Measurements from ENCODE around the gene STARD10. TPM values are rescaled to one million over a fixed set of nuclear protein-coding genes. Genes with fewer than 3 reads are reported as not detected.

The STARD10 gene
- total and polyA plus RNA-seq, 4 donors: 18.1 to 48.7 (median 36.4) TPM

DNA sequence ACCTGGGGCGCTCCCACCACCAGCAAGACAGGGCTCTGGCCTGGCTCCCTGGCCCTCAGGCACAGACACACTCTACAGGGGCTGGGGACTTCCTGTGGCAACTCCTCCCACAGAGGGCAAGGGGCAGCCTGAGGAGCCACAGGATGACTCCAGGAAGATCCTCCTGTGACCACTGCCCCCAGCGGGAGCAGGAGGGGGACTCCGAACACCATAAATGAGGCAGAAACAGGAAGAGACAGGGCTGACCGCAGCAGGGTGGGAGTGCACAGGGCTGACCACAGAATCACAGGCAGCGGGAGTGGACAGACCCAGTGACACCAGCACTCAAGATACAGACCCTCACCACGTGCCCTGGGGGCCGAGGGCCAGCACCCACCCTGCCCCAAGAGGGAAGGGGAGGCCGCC lies 52.4 kb downstream of the STARD10 start:
- no peak for DNase-seq (ENCODE audit: low read depth in 4 of 6, low spot score in 6 of 6)
- Histone ChIP-seq H3K27ac (ENCODE audit: low read depth, low read length) (no peak overlapping the region), H3K27me3 (ENCODE audit: control insufficient read depth, insufficient read depth, low read length) (no peaks in the 10 kb centered on the region), H3K36me3 (ENCODE audit: control insufficient read depth, insufficient read depth, low read length) (peaks cover 13% of the 10 kb centered on the region), H3K9me3 (ENCODE audit: control insufficient read depth, insufficient read depth, low read length) (no peaks in the 10 kb centered on the region), H3K4me1 (ENCODE audit: control insufficient read depth, insufficient read depth, low read length) (peaks cover 37% of the 10 kb centered on the region), H3K4me3 (ENCODE audit: low read depth, low read length) (no peak overlapping the region)
- 65% methylated on average over 4 of the region's 8 CpGs for WGBS (ENCODE audit: insufficient coverage)

DNA sequence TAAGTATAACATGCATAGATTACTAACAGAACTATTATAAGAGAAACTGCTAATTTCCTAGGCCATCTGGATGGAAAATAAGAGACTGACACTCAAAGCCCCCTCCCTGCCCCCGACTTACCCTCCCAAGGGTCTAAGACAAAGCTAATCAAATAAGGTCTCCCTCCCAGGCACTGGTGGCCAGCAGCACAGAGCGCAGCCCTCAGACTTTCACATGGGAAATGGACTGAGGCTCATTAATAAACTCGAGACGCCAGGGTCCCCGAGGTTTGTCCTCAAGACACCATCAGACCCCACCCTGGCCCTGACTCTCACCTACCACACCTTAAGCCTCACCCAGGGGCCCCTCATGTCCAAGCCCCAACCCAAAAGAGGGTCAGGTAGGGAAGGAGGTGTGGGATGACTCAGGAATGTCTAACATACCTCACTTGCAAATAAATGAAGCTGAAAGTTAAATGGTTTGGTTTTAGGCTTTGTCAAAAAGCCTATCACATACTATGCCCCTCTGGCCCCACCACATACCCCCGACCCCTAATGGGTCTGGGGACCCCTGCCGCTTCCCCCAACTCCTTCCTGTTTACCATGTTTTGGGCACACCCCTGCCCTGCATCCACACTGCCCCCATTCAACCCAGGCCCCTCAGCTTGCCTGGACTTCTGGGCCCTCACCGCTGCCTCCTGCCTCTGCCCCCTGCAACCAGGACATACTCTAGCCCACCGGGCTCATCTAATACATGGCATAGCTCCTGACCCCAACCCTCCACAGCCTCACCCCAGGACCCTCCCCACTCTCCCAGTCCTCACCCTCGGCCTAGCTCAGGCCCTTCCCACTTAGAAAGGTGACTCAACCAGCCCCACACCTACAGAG lies 53.1 kb downstream of the STARD10 start:
- WGBS (ENCODE audit: insufficient coverage): 62% methylated on average over 8 of the region's 10 CpGs
- Histone ChIP-seq H3K27me3 (ENCODE audit: control insufficient read depth, insufficient read depth, low read length) (no peaks in the 10 kb centered on the region), H3K27ac (ENCODE audit: low read depth, low read length) (no peak overlapping the region), H3K36me3 (ENCODE audit: control insufficient read depth, insufficient read depth, low read length) (peaks cover 13% of the 10 kb centered on the region), H3K9me3 (ENCODE audit: control insufficient read depth, insufficient read depth, low read length) (no peaks in the 10 kb centered on the region), H3K4me3 (ENCODE audit: low read depth, low read length) (no peak overlapping the region), H3K4me1 (ENCODE audit: control insufficient read depth, insufficient read depth, low read length) (peaks cover 37% of the 10 kb centered on the region)
- no peak for DNase-seq (ENCODE audit: low read depth in 4 of 6, low spot score in 6 of 6)

DNA sequence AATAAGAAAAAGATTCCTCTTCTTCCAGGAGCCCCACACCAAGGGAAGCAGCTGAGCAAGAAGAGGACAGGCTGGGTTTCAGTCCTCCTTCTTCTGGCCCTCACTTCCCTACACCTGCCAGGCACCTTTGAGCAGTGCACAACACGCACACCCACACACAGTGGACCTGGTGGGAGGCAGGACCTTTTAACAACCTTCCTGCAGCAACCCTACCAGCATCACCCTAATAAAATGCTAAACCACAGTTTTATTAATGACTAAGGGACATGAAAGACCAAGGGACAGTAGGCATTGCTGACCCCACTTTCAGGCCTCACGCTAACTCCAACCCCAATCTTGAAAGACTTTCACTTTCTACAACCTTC lies 53.8 kb downstream of the STARD10 start:
- Histone ChIP-seq H3K27ac (ENCODE audit: low read depth, low read length) (no peak overlapping the region), H3K4me3 (ENCODE audit: low read depth, low read length) (no peak overlapping the region), H3K9me3 (ENCODE audit: control insufficient read depth, insufficient read depth, low read length) (no peaks in the 10 kb centered on the region), H3K27me3 (ENCODE audit: control insufficient read depth, insufficient read depth, low read length) (no peaks in the 10 kb centered on the region), H3K4me1 (ENCODE audit: control insufficient read depth, insufficient read depth, low read length) (peaks cover 37% of the 10 kb centered on the region), H3K36me3 (ENCODE audit: control insufficient read depth, insufficient read depth, low read length) (peaks cover 9% of the 10 kb centered on the region)
- no peak for DNase-seq (ENCODE audit: low read depth in 4 of 6, low spot score in 6 of 6)
- 100% methylated on average over 1 of the region's 2 CpGs for WGBS (ENCODE audit: insufficient coverage)

DNA sequence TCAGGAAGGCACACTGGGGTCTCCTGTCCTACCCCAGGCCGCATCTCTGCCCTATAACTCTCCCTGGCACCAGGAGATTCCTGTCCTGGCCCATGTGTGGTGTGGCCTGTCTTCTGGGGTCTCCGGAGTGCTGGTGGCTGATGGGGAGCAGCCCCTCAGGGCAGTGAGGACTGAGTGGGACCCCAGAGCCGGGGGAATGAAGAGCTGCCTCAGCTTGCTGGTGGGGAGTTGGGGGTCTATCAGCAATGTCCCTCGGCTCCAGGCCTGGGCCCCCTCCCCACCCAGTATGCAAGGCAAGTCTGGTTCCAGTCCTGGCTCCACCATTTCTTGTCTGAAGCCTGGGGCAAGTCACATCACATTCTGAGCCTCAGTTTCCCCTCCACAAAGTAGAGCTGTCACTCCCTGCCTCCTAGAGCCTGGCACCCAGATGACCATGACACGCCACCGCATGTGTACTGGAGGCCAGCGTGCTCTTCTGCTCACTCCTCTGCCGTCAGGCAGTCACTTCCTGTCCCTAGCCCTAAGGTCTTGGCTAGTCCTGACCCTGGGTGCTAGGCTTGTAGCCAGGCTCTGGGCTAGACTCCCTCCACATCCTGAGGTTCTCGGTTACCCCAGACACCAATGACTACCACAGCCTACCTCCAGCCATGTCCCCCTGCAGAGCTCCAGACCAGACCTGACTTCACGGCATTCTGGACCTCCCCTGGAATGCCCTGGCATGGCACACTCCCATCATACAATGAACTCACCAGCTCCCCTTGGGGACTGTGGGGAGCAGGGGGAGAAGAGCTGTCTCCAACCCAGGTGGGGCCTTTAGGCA lies 54.4 kb downstream of the STARD10 start:
- peaks cover 9% of the 10 kb centered on the region for H3K36me3 ChIP-seq (ENCODE audit: control insufficient read depth, insufficient read depth, low read length)
- no peaks in the 10 kb centered on the region for H3K9me3 ChIP-seq (ENCODE audit: control insufficient read depth, insufficient read depth, low read length)
- 81% methylated on average over 9 of the region's 10 CpGs for WGBS (ENCODE audit: insufficient coverage)
- peaks cover 37% of the 10 kb centered on the region for H3K4me1 ChIP-seq (ENCODE audit: control insufficient read depth, insufficient read depth, low read length)
- no peak for DNase-seq (ENCODE audit: low read depth in 4 of 6, low spot score in 6 of 6)
- H3K27me3 ChIP-seq (ENCODE audit: control insufficient read depth, insufficient read depth, low read length): no peaks in the 10 kb centered on the region
- no peak overlapping the region for H3K27ac ChIP-seq (ENCODE audit: low read depth, low read length)
- H3K4me3 ChIP-seq (ENCODE audit: low read depth, low read length): no peak overlapping the region

DNA sequence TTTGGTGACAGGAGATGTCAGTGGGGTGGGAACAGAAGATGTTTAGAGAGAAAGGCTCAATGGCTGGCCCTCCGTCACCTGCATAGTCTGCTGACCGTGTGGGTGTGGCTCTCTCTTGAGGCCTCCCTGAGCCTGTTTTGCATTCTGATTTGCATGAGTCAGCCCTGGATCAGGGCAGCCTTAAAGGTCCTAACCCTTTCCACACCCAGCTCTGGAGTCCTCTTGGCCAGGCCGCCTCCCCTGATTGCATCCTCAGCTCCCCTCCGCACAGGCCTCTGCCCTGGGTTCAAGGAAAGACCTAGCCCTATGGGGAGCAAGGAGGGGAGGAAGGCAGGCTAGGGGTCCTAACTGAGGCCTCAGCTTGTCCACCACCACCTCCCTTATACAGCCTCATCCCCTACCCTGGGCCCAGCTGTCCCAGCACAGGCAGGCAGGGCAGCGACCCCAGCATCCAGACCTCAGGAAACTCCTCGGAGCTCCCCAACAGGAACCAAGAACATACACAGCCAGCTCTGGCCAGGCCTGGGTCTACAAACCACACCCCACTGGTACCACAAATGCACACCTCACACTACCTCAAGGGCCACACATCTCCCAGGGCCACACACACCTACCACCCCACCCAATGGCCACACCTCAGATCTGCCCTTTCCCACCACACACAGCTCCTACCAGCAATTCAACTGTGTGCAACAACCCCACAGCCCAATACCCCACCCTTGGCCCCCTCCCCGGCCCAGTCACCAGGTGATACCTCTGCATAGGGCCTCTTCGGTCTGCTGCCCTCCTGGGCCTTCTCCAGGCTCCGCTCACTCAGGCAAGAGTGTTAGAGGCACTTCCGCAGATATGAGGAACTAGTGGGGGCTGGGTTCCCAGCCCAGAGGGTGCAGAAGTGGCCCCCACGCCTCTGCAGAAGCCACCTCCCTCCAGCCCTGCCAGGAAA lies 55.4 kb downstream of the STARD10 start:
- Histone ChIP-seq H3K36me3 (ENCODE audit: control insufficient read depth, insufficient read depth, low read length) (peaks cover 7% of the 10 kb centered on the region), H3K4me3 (ENCODE audit: low read depth, low read length) (no peak overlapping the region), H3K9me3 (ENCODE audit: control insufficient read depth, insufficient read depth, low read length) (no peaks in the 10 kb centered on the region), H3K27me3 (ENCODE audit: control insufficient read depth, insufficient read depth, low read length) (no peaks in the 10 kb centered on the region), H3K4me1 (ENCODE audit: control insufficient read depth, insufficient read depth, low read length) (peaks cover 31% of the 10 kb centered on the region), H3K27ac (ENCODE audit: low read depth, low read length) (no peak overlapping the region)
- 79% methylated on average over 4 of the region's 11 CpGs for WGBS (ENCODE audit: insufficient coverage)
- no peak for DNase-seq (ENCODE audit: low read depth in 4 of 6, low spot score in 6 of 6)

DNA sequence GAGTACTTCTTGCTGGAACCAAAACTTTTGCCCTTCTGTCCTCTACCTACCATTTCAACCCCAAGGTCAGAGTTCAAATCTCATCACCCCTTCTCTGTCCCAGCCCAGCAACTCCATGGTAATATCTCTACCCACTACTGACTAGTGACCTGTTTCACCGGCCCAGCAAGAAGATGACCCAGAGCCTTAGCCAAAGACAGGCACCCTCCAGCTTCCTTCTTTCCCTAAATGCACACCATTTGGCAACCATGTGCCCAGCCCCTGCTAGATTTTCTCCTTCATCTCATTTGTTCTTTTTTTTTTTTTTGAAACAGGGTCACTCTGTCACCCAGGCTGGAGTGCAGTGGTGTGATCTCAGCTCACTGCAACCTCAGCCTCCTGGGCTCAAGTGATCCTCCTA lies 56.5 kb downstream of the STARD10 start:
- H3K4me3 ChIP-seq (ENCODE audit: low read depth, low read length): no peak overlapping the region
- peaks cover 8% of the 10 kb centered on the region for H3K36me3 ChIP-seq (ENCODE audit: control insufficient read depth, insufficient read depth, low read length)
- no peaks in the 10 kb centered on the region for H3K9me3 ChIP-seq (ENCODE audit: control insufficient read depth, insufficient read depth, low read length)
- no peak for DNase-seq (ENCODE audit: low read depth in 4 of 6, low spot score in 6 of 6)
- H3K27ac ChIP-seq (ENCODE audit: low read depth, low read length): no peak overlapping the region
- H3K27me3 ChIP-seq (ENCODE audit: control insufficient read depth, insufficient read depth, low read length): no peaks in the 10 kb centered on the region
- peaks cover 28% of the 10 kb centered on the region for H3K4me1 ChIP-seq (ENCODE audit: control insufficient read depth, insufficient read depth, low read length)
- 100% methylated on average over 1 of the region's 1 CpG for WGBS (ENCODE audit: insufficient coverage)

DNA sequence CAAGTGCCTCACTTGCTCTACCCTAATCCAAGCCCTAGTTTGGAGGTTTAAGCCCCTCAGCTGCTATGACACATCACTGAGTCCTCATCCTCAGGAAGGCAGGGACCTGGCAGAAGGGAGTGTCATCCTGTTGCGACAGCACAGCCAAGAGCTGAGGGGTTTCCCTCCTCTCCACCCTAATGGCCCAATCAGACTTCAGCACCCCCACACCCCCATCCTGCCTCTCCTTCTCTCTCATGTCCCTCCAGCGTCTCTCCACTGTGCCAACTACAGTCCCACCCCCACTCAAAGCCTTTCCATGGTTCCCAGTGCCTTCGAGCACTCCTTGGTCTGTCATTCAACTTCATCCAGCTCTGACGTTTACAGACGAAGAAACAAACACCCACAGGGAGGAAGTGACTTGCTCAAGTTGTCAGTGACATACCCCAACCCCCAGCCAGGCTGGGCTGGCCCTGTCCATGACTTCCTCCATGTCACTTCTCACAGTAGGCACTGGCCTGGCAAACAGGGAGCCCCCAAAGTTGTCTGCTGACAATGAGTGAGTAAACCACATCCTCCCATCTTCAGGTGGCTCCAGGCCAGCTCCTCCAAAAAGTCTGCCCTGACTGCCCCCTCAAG lies 57.3 kb downstream of the STARD10 start:
- Histone ChIP-seq H3K9me3 (ENCODE audit: control insufficient read depth, insufficient read depth, low read length) (no peaks in the 10 kb centered on the region), H3K4me1 (ENCODE audit: control insufficient read depth, insufficient read depth, low read length) (peaks cover 23% of the 10 kb centered on the region), H3K27ac (ENCODE audit: low read depth, low read length) (no peak overlapping the region), H3K27me3 (ENCODE audit: control insufficient read depth, insufficient read depth, low read length) (no peaks in the 10 kb centered on the region), H3K36me3 (ENCODE audit: control insufficient read depth, insufficient read depth, low read length) (peaks cover 11% of the 10 kb centered on the region), H3K4me3 (ENCODE audit: low read depth, low read length) (no peak overlapping the region)
- DNase-seq (ENCODE audit: low read depth in 4 of 6, low spot score in 6 of 6): no peak
- WGBS (ENCODE audit: insufficient coverage): 48% methylated on average over 5 of the region's 5 CpGs

DNA sequence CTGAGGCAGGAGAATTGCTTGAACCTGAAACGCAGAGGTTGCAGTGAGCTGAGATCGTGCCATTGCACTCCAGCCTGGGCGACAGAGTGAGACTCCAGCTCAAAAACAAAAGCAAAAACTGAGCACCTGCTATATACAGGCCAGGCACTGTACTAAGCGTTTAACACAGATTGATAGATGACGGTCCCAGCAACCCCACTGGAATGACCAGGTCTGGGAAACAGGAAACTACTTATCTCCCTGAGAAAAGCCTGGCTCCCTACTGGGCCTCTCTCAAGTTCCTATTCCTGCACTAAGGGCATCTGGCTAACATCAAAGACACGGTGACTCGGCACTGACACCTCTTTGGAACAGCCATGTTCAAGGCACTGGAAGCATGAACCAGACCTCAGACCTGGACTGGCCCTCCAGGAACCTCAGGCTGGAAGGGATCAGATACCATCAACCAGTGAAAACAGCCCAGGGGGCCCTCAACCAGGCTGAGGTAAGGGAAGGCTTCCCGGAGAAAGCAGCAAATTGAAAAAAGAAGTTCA lies 58.3 kb downstream of the STARD10 start:
- Histone ChIP-seq H3K27ac (ENCODE audit: low read depth, low read length) (no peak overlapping the region), H3K36me3 (ENCODE audit: control insufficient read depth, insufficient read depth, low read length) (peaks cover 11% of the 10 kb centered on the region), H3K4me1 (ENCODE audit: control insufficient read depth, insufficient read depth, low read length) (peaks cover 15% of the 10 kb centered on the region), H3K4me3 (ENCODE audit: low read depth, low read length) (no peak overlapping the region), H3K9me3 (ENCODE audit: control insufficient read depth, insufficient read depth, low read length) (no peaks in the 10 kb centered on the region), H3K27me3 (ENCODE audit: control insufficient read depth, insufficient read depth, low read length) (no peaks in the 10 kb centered on the region)
- DNase-seq (ENCODE audit: low read depth in 4 of 6, low spot score in 6 of 6): no peak
- 90% methylated on average over 7 of the region's 8 CpGs for WGBS (ENCODE audit: insufficient coverage)

DNA sequence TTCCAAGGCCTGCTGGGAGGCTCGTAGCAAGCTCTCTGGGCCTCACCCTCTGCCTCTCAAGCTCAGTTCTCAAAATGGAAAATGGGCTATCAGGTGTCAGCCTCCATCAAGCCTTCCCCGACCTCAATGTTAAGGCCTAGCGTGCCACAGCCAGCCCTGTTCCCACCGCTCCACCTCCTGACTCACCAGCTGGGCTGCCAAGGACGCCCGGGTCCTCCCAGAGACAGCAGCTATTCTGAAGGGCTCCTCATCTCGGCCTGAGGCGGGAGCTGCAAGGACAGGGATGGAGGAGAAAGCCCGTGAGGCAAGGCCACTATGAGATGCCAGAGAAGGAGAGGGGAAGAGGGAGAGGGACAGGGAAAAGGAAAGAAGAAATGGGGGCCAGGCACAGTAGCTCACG lies 61.5 kb downstream of the STARD10 start:
- Histone ChIP-seq H3K4me3 (ENCODE audit: low read depth, low read length) (no peak overlapping the region), H3K27me3 (ENCODE audit: control insufficient read depth, insufficient read depth, low read length) (no peaks in the 10 kb centered on the region), H3K9me3 (ENCODE audit: control insufficient read depth, insufficient read depth, low read length) (no peaks in the 10 kb centered on the region), H3K27ac (ENCODE audit: low read depth, low read length) (no peak overlapping the region), H3K36me3 (ENCODE audit: control insufficient read depth, insufficient read depth, low read length) (peaks cover 6% of the 10 kb centered on the region), H3K4me1 (ENCODE audit: control insufficient read depth, insufficient read depth, low read length) (peaks cover 5% of the 10 kb centered on the region)
- no peak for DNase-seq (ENCODE audit: low read depth in 4 of 6, low spot score in 6 of 6)
- 91% methylated on average over 9 of the region's 10 CpGs for WGBS (ENCODE audit: insufficient coverage)

All from spinal cord (tissue), 10 donors.